KMS-11 (cell line): ENCODE data around the gene IFT122.

Experiments
- H2AFZ ChIP-seq: fragments of 200-600 bp; sonication (generic); 2 replicates; pipeline ENCODE4 v1.6.1; 2016; ENCODE audit warnings: antibody characterized with exemption, mixed run types, low read depth
- H3K27ac ChIP-seq: fragments of 200-600 bp; sonication (generic); 2 replicates; pipeline ENCODE4 v1.6.1; 2016; ENCODE audit warnings: mild to moderate bottlenecking, mixed run types
- H3K27me3 ChIP-seq: fragments of 200-600 bp; sonication (generic); 2 replicates; pipeline ENCODE4 v1.6.1; 2017; ENCODE audit warnings: mild to moderate bottlenecking, low read depth, mixed run types, moderate library complexity; ENCODE audit not compliant: insufficient read depth
- H3K36me3 ChIP-seq: fragments of 200-600 bp; sonication (generic); 2 replicates; pipeline ENCODE4 v1.6.1; 2017; ENCODE audit warnings: mild to moderate bottlenecking, mixed run types; ENCODE audit not compliant: insufficient read depth
- H3K4me1 ChIP-seq: fragments of 200-600 bp; sonication (generic); 2 replicates; pipeline ENCODE4 v1.6.1; 2016; ENCODE audit warnings: mild to moderate bottlenecking, low read depth, mixed run types; ENCODE audit not compliant: poor library complexity, severe bottlenecking
- H3K4me2 ChIP-seq: fragments of 200-600 bp; sonication (generic); 2 replicates; pipeline ENCODE4 v1.7.0; 2016; ENCODE audit warnings: mild to moderate bottlenecking, mixed run types
- H3K4me3 ChIP-seq: fragments of 200-600 bp; sonication (generic); IDR thresholded peaks from 2 replicates; pipeline ENCODE4 v1.6.1; 2017; ENCODE audit warnings: low read depth, low read length, mixed read lengths; ENCODE audit not compliant: insufficient read depth
- H3K79me2 ChIP-seq: fragments of 200-600 bp; sonication (generic); 2 replicates; pipeline ENCODE4 v1.6.1; 2016; ENCODE audit warnings: low read depth, mixed run types; ENCODE audit not compliant: insufficient read depth
- H3K9ac ChIP-seq: fragments of 200-600 bp; sonication (generic); 2 replicates; pipeline ENCODE4 v1.6.1; 2016; ENCODE audit warnings: mild to moderate bottlenecking, mixed run types
- H4K20me1 ChIP-seq: fragments of 200-600 bp; sonication (generic); 2 replicates; pipeline ENCODE4 v1.6.1; 2016; ENCODE audit warnings: mild to moderate bottlenecking, mixed run types; ENCODE audit not compliant: insufficient read depth
- TF ChIP-seq, protein P1 (sequence below): fragments of 200-600 bp; sonication (generic); conservative IDR thresholded peaks from 2 replicates; pipeline ENCODE4 v1.6.1; 2017; ENCODE audit warnings: low read depth, mild to moderate bottlenecking, antibody characterized with exemption, low read length, moderate library complexity, mixed read lengths

The IFT122 gene

DNA sequence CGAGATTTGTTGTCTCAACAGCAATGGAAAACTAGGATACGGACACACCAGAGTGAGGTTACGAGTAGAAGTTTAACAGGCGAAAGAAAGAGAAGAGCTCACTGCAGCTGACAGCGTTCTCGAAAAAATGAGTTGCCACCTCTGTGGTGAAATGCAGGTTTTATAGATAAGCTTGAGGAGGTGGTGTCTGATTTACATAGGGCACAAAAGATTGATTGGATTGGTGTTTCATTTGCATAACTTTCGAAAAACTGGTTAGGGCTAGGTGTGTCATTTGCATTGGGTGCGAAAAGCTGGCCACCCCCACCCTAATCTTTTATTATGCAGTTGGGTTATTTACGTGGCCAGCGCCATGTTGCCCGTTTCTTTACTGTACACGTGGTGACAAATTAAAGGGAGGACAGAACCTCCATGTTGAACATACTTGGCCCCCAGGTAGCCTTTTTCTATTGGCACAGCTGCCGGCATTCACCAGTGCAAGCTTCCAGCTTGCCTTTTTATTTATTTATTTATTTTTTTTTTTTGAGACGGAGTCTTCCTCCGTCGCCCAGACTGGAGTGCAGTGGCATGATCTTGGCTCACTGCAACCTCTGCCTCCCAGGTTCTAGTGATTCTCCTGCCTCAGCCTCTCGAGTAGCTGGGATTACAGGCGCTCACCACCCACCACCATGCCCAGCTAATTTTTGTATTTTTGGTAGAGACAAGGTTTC, 8.3 kb downstream of the IFT122 start:
- H3K9ac ChIP-seq, result no peak overlapping the region
- H3K4me3 ChIP-seq, result no peak overlapping the region
- no peak overlapping the region for H3K4me2 ChIP-seq
- no peak overlapping the region for H3K27ac ChIP-seq
- no peaks in the 10 kb centered on the region for H3K27me3 ChIP-seq
- H2AFZ ChIP-seq, result no peak overlapping the region
- H4K20me1 ChIP-seq, result no peaks in the 10 kb centered on the region
- no peaks in the 10 kb centered on the region for H3K4me1 ChIP-seq
- TF ChIP-seq, protein P1, sequence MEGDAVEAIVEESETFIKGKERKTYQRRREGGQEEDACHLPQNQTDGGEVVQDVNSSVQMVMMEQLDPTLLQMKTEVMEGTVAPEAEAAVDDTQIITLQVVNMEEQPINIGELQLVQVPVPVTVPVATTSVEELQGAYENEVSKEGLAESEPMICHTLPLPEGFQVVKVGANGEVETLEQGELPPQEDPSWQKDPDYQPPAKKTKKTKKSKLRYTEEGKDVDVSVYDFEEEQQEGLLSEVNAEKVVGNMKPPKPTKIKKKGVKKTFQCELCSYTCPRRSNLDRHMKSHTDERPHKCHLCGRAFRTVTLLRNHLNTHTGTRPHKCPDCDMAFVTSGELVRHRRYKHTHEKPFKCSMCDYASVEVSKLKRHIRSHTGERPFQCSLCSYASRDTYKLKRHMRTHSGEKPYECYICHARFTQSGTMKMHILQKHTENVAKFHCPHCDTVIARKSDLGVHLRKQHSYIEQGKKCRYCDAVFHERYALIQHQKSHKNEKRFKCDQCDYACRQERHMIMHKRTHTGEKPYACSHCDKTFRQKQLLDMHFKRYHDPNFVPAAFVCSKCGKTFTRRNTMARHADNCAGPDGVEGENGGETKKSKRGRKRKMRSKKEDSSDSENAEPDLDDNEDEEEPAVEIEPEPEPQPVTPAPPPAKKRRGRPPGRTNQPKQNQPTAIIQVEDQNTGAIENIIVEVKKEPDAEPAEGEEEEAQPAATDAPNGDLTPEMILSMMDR, result no peak
- no peaks in the 10 kb centered on the region for H3K79me2 ChIP-seq
- no peaks in the 10 kb centered on the region for H3K36me3 ChIP-seq

DNA sequence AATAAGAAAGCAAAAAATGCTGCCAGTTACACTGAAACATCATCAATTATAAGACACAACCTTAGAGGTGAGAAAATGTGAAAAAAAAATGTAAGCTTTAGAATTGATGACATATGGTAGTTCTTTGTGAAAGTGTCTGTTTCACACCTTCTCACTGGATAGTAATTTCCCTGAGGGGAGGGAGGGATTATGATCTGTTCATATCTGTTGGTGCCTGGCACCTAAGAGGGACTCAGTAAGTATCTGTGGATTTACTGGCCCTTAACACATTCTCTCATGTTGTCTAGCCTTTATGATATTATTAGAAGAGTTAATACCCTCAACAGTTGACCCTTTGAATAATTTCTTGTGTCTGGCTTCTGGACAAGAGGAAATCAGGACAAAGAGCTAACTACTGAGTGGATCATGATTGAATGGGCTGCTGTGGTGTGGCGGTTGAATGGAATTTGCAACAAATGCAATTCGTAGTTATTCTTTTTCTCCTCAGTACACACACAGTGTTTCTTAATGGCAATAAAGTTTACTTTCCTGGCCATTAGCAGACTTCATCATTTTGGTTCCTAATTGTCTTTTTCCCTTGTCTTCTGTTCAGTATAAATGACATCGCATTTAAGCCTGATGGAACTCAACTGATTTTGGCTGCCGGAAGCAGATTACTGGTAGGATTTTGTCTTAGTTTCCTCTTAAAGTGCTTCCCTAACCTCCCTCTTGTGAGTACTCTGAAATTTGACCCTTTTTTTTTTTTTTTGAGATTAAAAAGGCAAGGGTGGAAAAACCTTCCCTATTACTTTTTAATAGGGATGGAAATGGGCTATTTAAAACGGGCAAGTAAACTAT, 9.5 kb downstream of the IFT122 start:
- Histone ChIP-seq H3K4me2 (no peak overlapping the region), H3K9ac (no peak overlapping the region), H3K4me1 (no peaks in the 10 kb centered on the region), H3K79me2 (no peaks in the 10 kb centered on the region), H3K4me3 (no peak overlapping the region), H4K20me1 (no peaks in the 10 kb centered on the region), H3K36me3 (no peaks in the 10 kb centered on the region), H3K27ac (no peak overlapping the region), H3K27me3 (no peaks in the 10 kb centered on the region), H2AFZ (no peak overlapping the region)
- TF ChIP-seq, protein P1, result no peak

DNA sequence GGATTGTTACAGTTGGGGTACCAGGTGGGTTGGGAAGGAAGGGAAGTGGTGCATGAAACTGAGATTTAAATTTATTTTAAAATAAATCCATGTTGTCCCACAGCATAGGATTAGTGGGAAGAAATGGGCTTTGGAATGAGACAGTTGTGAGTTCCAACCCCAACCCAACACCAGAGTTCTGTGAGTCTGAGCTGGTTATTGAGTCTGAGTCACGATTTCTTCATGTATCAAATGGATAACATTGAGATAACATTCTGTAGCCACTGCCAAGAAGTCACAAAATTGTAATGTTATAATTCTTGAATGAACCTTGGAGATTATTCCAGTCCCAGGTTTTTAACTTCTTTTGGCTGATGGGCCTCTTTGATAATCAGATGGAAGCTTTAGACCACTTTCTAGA, 13.7 kb downstream of the IFT122 start:
- Histone ChIP-seq H3K4me3 (no peak overlapping the region), H2AFZ (no peak overlapping the region)

DNA sequence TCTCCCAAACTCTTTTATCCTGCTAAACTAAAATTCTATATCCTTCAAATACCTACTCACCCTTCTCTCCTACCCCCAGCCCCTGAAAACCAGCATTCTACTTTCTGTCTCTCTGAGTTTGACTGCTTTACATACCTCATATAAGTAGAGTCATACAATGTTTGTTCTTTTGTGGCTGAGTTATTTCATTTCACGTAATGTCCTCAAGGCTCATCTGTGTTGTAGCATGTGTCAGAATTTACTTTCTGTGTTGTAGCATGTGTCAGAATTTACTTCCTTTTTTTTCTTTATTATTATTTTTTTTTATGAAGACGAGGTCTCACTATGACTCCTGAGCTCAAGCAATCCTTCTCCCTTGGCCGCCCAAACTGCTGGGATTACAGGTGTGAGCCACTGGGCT, 20.1 kb downstream of the IFT122 start:
- Histone ChIP-seq H3K27me3 (no peaks in the 10 kb centered on the region), H2AFZ (no peak overlapping the region), H3K4me2 (peak overlapping the region; percentile 48), H3K9ac (no peak overlapping the region), H3K79me2 (no peaks in the 10 kb centered on the region), H3K36me3 (no peaks in the 10 kb centered on the region), H3K4me1 (peaks cover 29% of the 10 kb centered on the region), H3K27ac (peak overlapping the region; percentile 42; the same call in 1 of the 2 replicates), H3K4me3 (no peak overlapping the region), H4K20me1 (no peaks in the 10 kb centered on the region)
- TF ChIP-seq, protein P1, result no peak

More for the DNA sequence above, 13.7 kb downstream of the IFT122 start:
- Histone ChIP-seq H3K27me3 (no peaks in the 10 kb centered on the region), H3K9ac (no peak overlapping the region), H3K79me2 (no peaks in the 10 kb centered on the region), H3K36me3 (no peaks in the 10 kb centered on the region), H3K4me2 (no peak overlapping the region), H3K27ac (no peak overlapping the region), H4K20me1 (no peaks in the 10 kb centered on the region), H3K4me1 (no peaks in the 10 kb centered on the region)
- TF ChIP-seq, protein P1, result no peak
